GM19467 (cell line): ENCODE results near the gene NCS1.

ENCODE experiments used
- ATAC-seq: cut with Tn5 transposase; IDR thresholded peaks from one replicate; pipeline ENCODE4 v1.9.1; 2021; ENCODE audit warnings: mild to moderate bottlenecking, moderate library complexity; ENCODE audit not compliant: unreplicated experiment

Gene NCS1

DNA sequence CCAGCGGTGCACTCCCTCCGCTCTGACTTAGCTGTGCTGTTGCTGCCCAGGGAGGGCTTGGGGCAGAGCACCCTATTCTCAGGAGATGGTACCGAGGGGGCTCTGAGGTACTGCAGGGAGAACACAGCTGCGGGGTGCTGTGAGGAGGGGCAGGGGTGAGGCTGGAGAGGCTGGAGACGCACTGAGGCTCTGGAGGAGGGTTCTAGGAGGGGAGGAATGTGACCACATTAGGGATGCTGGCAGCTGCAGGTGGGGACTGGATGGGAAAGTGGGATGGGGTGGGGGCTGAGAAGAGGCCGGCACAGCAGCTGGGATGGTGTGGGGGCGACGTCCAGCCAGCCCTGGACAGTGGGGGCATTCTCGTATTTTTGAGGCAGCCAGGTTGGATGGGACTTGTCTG, 20.9 kb downstream of the NCS1 start:
- ATAC-seq: no peak

DNA sequence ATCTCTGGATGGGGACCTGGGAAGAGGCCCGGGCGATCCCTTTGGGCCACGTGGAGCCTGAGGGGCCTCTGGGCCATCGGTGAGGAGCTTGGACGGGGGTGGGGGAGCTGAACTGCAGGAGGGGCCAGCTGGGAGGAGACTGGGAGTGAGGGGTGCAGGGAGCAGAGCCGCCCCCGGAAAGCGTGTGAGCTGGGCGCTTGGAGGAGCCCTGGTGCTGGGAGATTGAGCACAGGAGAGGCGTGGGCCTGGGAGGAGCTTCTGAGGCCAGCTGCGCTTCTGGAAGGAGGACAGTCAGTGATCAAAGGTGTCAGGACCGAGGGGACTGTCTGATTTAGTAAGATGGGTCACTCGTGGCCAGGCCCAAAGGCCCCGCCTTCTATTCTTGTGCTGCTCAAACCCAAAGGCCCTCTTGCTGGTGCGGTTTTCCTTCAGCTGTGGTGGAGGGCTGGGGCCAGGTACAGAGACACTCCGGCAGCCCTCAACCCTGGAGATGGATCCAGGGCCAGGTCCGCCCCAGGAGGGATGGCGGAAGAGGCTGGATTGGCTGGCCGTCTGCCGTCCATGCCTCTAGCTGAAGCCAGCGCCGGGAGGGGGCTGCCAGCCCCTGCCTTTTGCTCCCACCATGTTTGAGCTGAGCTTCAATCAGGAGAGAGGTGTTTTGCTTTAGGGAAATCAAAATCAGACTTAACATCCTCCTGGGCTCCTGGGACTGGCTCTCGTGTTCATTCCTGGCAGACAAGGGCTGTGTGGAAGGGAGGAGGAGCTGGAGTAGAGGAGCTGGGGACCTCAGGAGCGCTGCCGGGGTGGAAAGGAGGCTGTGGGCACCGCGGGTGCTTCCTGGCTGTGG, 21.6 kb downstream of the NCS1 start:
- ATAC-seq: no peak

DNA sequence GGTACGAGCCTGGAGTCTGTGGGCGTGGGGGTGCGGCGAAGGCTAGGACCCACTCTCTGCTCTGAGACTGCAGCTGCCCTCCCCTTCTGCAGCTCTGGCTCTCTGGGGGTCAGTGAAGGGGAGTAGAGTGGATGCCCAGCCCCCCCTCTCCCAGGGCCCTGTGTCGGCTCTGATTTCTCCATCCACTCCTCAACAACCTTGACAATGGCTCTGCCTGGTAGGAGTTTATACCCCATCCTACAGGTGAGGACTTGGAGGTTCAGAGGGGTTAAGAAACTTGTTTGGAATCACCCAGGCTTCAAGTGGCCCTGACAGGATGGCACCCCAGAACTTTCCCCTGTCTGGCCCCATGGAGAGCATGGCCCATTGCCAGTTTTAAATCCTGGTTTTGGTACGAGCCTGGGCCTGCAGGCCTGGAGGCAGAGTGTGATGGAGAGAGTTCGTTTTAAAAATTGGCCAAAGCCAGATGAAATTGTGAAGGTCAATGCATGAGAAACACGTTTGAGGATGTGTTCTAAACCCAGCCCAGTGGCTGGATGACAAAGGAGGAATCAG, 22.3 kb downstream of the NCS1 start:
- no peak for ATAC-seq

DNA sequence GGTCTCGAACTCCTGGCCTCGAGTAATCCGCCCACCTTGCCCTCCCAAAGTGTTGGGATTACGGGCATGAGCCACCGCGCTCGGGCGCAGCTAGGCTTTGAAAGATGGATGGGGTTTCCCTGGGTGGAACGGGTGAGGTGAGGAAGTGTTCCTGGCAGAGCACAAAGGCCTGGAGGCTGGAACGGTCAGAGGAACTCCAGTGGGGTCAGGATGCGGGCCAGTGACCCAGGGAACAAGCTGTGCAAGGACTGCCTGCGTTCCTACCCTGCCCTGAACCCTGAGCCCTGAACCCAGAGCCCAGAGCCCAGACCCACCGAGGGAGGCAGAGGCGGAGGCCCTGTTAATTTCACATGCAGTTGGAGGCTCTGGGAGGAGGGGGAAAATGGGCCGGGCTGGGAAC, 23.4 kb downstream of the NCS1 start:
- ATAC-seq: no peak

DNA sequence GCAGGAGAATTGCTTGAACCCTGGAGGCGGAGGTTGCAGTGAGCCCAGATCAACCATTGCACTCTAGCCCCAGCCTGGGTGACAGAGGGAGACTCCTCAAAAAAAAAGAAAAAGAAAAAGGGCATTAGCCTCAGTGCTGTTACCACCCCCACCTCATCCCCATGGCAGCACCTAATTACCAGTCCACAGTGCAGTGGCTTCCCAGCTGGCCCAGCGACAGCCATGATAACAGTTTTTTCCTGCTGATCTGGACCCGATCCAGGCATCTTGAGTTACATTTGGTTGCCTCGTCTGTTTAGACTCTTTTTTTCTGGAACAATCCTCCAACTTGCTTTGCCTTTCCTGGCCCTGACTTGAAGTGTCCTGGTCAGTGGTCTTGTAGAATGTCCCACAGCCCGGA, 24.4 kb downstream of the NCS1 start:
- no peak for ATAC-seq

DNA sequence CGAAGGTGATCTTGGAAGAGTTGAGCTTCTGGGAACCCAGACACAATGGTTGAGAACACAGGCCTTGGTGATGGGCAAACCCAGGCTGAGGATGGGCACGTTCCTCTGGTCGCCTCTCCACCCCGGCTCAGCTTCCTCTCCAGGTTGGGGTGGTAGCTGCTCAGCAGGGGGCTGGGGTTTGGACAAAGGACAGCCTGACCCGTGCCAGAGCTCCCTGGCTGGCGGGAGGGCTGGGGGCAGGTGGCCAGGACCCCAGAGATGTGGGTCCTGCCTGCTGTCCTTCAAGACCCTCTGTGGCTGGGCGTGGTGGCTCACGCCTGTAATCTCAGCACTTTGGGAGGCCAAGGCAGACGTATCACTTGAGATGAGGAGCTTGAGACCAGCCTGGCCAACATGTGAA, 25.2 kb downstream of the NCS1 start:
- no peak for ATAC-seq

DNA sequence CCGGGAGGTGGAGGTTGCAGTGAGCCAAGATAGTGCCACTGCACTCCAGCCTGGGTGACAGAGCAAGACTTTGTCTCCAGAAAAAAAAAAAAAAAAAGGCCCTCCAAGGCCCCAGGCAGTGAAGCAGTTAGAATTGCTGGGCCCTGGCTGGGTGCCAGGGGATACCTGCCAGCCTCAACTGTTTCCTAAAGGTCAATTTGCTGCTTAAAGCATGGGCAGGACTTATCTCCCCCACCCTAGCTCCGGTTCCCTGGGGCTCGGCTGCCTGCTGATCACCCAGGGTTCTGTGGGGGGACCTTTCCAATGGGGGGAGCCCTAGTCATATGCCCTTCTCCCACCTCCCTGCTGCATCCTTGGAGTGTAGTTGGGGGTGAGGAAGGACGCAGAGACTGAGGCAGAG, 25.7 kb downstream of the NCS1 start:
- no peak for ATAC-seq

DNA sequence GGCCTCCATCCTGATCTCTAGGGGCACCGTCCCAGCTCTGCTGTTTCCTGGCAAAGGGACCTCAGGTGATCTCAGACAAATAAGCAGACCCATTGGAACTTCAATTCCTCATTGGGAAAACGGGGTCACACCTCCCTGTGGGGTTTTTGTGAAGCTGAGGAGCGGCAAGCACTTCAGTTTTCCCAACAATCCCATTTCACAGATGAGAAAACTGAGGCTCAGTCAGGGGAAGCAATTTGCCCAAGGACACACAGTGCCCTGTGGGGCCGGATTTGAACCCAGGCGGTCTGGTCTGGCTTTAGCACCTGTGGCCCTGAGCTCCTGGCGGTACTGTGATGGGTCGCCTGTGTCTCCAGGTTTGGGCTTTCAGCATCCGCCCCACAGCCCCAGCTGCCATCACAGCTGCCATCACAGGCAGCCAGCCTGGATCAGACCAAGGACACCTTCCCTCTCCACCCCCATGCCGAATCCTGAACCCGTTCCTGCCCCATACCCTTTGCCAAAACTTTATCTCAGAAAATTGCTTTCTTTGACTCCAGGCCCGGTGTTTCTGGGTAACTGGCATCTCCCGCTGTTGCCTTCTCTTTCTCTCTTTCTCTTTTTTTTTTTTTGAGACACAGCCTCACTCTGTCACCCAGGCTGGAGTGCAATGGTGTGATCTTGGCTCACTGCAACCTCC, 26.4 kb downstream of the NCS1 start:
- ATAC-seq: no peak

DNA sequence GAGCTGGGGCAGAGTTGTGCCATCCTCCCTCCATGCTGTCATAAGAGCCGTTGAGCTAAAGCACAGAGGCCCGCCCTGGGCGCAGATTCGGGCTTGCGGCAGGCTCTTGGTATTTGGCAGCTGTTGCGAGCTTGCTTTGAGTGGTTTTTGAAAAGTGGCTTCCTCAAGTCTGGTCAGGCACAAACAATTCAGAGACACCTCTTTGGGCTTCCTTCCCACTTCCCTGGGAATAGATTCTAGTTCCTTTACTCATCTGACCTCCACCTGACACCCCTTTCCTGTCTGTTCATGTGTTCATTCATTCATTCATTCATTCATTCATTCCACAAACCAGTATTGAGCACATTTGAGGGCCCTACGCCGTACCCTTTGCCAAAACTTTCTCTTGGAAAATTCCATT, 27.4 kb downstream of the NCS1 start:
- ATAC-seq: no peak

DNA sequence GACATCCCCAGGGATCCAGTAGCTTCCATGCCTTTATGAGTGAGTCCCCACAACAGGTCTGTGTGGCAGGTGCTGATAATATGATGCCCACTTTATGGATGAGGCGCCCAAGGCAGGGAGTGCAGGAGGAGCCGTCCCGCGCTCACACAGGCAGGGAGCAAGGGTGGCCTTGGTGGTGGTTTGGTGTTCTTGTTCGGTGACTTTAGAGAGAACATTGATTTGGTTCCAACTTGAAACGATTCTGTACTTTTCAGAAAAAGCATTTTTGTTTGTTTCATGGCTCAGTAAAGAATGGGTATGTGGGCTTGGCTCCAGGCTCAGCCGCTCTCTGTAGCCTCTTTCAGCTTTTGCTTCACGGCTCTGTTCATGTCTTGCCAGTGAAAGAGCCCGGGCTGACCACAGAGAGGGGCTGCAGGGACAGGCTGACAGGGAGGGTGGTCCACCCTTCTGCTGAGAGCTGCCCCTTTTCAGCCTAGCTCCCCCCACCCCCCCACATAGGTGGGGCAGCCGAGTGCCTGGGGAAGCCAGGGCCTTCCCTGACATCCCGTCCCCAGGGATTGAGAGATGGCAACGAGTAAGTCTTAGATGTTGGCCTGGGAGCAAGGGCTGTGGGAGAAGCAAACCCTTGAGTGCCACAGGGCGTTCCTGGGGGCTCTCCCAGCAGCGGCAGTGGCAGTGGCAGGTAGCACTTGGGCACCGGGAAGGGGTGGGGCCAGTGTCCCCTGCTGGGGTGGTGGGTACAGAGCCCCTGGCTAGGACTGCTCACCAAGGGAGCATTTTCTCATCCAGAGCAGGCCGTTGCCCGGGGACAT, 28.0 kb downstream of the NCS1 start:
- no peak for ATAC-seq

DNA sequence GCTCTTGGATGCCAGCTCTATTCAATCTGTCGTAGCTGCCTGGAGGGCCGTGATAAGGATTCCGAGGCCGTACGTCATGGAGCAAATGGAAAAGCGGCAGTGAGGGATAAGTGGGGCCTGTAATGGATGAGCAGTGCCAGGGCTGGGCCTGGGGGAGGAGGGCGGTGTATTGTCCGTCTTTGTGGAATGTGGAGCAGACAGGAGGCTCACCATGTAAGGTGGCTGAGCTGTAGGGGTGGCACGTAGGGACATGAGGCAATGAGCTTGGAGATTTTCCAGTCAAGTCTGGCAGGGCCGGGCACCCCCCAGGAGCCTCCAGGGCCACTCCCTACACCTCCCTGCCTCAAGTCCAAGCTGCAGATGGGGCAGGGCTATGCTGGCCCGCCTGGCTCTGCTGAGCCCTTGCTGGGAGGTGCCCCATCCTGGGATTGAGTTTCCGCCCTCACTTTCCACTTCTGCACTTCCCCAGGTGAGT, 29.2 kb downstream of the NCS1 start:
- no peak for ATAC-seq

DNA sequence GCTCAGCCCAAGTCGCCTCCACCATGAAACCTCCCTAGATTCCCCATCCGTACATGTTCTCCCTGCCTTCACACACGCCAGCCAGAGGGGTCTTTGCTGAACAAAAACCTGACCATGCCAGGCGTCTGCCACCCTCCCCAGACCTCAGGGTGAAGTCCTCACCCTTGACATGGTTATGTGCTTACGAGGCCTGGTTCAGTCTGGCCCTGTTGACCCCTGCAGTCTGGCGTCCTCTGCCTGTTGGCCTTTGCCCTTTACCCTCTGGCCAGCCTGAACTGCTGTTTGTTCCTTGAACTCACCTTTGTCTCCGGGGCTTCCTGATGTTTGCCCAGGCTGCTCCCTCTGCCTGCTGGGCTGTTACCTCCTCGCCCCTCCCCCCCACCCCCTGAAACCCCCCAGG, 29.8 kb downstream of the NCS1 start:
- no peak for ATAC-seq

DNA sequence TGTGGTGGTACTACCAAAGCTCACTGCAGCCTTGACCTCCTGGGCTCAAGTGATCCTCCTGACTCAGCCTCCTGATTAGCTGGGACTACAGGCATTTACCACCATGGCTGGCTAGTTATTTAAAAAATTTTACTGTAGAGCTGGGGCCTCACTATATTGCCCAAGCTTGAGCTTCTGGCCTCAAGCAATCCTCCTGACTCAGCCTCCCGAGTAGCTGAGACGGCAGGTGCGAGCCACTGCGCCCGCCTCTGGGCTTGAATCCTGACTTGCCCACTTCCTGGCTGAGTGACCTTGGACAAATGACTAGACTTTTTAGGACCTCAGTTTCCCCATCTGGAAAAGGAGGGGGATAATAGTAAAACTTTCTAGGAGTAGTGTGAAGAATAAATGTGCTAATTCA, 32.1 kb downstream of the NCS1 start:
- no peak for ATAC-seq

DNA sequence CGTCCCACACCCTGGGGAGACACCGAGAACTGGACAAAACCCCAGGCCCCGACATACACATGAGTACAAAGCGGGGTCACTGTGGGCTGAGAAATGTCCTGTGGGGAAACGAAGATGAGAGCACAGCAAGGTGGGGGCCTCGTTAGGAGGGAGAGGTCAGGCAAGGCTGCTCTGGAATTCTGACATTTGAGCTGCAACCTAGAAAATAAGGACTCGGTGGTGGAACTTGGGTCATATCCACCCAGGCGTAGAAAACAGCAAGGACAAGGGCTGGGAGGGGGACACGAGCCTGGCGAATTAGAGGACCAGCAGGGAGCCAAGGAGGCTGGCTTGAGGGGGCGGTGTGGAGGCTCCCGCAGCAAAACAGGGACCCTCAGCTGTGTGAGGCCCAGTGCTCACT, 32.8 kb downstream of the NCS1 start:
- ATAC-seq: no peak

DNA sequence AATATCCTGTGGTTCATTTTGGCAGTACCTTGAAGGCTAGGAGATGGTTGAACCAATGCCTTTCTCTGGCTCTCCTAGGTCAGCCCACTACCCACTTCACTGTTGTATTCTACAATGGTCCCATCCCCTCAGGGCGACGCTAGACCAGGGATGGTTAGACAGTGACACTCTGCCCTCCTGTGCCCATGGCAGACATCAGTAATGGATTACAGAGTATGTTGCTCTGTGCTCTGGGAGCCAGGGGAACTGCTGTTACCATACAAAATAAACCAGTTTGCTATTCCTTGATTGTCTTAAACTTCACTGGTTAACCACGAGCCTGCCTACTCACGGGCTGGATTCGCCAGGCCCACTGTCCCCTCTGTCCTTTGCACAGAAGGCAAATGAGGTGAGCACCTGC, 33.7 kb downstream of the NCS1 start:
- no peak for ATAC-seq

DNA sequence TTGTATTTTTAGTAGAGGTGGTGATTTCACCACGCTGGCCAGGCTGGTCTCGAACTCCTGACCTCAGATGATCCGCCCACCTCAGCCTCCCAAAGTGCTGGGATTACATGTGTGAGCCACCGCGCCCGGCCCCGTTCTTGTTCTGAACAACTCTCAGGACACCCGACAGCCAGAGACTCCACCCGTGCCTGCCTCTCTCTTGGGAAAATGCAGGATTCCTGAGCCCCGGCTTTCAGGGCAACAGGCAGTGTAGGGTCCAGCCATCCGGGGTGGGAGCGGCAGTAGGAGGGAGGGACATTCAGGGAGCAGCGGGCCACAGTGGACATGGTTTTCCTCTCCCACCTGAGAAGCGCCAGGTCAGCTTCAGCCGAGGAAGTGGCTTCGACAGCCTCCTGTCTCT, 34.4 kb downstream of the NCS1 start:
- ATAC-seq: no peak

DNA sequence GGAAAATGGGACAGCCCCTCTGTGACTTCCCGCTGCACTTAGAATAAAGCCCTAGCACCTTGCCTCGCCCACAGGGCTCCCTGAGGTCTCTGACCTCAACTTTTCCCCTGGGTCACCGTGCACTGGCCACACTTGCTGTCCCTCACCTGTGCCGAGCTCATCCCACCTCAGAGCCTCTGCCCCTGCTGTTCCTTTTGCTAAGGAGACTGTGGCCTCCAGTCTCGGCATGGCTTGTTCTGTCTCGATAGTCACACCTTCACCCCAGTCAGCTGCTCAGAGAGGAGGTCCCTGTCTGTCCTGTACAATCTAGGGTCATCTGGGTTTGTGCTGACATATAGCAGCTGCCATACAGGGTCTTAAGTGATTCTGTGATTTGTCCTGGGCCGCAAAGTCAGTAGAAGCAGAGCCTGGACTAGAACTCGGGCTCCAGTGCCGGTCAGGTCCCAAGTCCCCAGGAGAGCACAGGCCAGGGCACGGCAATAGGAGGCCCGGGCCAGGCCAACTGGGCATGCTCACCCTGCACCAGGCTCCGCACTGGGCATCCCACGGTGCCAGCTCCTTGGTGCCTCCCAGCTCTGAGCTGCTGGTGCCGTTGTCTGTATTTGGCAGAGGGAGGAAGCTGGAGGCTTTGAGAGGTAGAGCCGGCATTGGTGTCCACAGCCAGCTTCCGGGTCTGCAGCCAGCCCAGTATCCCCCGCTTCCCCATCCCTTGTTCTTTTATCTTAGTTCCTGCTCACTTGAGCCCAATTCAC, 35.2 kb downstream of the NCS1 start:
- no peak for ATAC-seq

DNA sequence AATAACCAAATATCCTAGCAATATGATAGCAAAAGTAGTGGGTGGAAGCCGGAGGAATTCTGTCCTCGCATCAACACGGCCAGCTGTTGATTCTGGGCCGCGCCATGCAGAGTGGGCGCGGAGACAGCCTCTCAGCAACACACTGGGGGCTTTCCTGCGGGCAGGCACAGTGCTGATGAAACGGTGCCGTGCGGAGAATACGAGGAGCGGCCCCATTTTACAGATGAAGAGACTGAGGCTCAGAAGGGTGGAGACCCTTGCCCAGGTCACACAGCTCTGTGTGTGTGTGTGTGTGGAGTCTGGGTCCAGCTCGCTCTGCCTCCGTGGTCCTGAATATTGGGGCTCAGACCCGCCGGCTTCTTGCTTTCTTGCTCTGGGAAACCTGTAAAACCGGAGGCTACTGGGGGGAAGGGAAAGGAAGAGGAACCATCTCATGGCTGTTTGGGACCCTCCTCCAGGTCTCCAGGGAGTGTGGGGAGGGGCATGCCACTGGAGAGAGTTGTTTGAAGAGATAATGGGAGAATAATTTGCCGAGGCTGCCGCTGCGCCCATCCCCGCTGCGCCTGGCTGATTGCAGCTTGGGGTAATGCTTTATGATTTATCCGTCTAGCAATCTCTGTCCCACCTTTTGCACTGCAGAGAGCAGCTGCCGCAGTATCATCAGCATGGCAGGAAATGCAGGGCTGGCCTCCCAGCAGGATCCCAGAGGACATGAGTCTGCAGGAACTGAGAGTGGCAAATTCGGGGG, 36.6 kb downstream of the NCS1 start:
- no peak for ATAC-seq

DNA sequence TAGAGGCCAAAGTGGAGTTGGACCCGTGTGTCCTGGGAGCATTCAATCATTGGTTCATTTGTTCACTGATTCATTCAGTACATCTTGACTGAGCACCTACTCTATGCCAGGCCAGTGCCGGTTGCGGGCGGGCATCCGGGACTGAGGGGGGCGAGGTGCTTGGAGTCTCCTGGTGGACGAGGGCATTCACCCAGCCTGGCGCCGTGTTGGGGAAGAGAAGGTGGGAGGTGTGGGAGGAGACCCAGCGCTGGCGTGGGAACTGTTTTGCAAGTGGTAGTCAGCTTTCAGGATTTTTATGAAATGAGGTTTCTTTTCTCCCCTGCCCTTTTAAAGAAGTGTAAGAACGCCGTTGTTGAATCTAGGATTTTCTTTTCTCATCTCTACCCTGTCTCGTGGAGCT, 37.2 kb downstream of the NCS1 start:
- no peak for ATAC-seq
